Measurements from ENCODE around the gene RFX3. TPM values are rescaled to one million over a fixed set of nuclear protein-coding genes. Genes with fewer than 3 reads are reported as not detected.

RFX3 gene
- total RNA-seq, 1 donor, result 31.5 TPM

GRCh38 chr9:3170819-3171218, 355.0 kb downstream of the RFX3 start:
- DNase-seq (ENCODE audit: low read depth in 2 of 3, low spot score in 2 of 3), result no peak

Measured in hematopoietic multipotent progenitor cell (in vitro differentiated cells).